HG02970 (cell line): ENCODE measurements around the gene AP2M1.
"Not testable (repeated sequence)": the region's sequence is repeated elsewhere in the genome, so short reads cannot be mapped to it uniquely, and the experiment has no call there.

Source experiments
- ATAC-seq: cut with Tn5 transposase; IDR thresholded peaks from one replicate; pipeline ENCODE4 v1.9.1; 2021; ENCODE audit warnings: mild to moderate bottlenecking, moderate library complexity, moderate number of reproducible peaks; ENCODE audit not compliant: unreplicated experiment, low FRiP score

AP2M1 gene

DNA sequence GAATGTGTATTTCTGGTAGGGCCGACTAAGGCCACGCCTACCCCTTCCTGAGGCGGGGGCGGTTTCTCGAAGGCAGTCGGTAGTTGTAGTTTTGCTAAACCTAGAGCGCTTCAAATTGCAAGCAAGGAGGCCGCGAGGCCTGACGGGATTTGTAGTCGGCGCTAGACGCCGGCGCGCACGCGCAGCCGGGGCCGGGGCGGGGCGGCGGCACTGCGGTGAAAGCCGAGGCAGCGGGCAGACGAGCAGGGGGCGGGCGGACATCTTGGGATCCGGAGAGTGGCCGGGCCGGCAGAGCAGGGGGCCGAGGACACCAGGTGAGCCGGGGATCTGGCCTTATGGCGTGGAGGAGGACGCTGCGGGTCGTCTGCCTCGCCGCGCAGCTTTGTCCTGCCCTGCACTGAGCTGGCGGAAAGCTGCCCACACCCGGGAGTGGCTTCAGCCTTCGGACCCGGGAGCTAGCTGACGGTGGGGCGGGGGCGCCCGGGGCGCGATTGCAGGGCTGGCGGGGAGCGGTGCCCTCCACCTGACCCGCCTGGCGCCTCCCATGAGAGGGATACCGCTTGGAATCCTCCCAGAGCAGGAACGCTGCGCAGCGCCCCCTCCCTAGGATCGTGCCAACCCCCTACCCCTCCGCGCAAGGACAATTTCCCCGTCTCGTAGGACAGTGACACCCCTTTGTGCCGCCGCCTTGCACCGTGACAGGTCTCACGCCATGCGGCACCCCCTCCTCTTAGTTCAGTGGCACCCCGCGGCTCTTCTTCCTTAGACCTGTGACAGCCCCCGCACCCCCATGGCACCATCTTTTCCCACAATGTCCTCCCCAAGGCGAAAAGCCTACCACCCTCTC is at the start of gene AP2M1:
Gene AP2M1 (plus strand): TSS at position 210 of the 847 bp plus-strand sequence. CDS start 2,139 bp downstream, outside the sequence.
- peak; percentile 94 for ATAC-seq

DNA sequence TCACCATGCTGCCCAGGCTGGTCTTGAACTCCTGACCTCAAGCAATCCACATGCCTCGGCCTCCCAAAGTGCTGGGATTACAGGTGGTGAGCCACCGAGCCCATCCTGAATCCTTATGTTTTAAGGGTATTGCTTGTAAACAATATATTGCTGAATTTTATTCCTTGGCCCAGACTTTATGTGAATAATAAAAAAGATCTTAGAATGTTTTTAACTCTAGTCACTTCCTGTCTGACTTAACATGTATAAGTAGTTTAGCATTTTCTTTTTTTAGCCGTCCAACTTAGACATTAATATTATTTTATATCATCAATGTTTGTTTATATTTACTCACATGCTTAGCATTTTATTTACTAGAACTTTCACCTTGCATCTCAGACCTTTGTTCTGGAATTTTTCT is 48.6 kb upstream of the AP2M1 start:
- no peak for ATAC-seq

- no peak for ATAC-seq
Measured at GRCh38 chr3:184129012-184129411, 45.6 kb upstream of the AP2M1 start.

DNA sequence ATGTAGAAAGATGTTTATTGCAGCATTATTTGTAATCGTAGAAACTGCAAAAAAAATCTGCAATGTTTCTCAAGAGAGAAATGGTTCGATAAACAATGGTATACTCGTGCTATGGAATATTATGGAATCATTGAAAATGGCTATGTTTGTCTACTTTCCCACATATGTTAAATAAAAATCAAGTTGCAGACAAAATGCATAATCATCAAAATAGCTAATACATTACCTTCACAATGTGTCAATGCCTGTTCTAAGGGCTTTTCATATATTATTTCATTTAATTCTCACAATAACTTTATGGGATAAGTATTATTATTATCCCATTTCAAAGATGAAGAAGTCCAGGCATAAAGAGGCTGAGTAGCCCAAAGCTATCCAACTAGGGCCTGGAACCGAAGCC is 41.7 kb upstream of the AP2M1 start:
- ATAC-seq, result no peak

DNA sequence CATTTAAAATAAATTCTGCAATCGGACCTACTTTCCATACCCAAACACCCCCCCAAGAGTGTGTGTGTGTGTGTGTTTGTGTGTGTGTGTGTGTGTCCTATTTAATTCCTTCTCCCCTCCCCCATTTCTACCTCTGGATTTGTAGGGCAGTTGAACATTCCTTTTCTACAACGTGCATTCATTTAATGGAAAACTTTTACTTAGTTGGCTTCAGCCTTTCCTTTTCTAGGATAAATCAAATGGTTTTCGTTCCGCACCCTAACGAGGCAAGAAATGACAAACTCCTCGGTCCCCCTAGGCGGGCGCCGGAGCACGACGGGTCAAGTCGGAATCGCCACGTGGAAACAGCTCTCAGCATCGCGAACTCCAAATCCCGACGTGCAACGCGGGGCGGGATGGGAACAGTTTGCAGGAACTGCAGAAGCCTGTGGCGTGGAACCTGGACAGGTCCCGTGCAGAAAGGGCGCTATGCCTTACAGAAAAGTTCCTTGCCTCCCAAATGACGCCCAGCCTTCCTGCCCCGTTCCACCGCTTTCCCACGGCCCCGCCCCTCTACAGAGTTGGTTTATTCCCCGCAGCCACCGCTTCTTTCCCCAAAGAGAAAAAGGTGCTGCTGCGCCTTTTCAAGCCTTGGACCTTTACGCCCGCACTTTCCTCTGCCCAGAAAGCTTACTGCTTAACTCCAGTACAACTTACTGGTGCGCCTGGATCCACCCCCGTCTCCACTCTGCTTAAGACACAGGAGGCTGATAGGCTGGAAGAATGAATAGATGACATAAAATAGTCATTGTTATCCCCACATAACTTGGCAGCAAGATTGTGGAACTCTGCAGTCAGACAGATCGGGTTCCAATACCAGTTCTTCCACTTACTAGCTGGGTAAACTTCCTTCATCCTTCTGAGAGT is 40.6 kb upstream of the AP2M1 start:
- no peak for ATAC-seq

GRCh38 chr3:184134746-184135148 is 39.9 kb upstream of the AP2M1 start:
- ATAC-seq, result no peak

DNA sequence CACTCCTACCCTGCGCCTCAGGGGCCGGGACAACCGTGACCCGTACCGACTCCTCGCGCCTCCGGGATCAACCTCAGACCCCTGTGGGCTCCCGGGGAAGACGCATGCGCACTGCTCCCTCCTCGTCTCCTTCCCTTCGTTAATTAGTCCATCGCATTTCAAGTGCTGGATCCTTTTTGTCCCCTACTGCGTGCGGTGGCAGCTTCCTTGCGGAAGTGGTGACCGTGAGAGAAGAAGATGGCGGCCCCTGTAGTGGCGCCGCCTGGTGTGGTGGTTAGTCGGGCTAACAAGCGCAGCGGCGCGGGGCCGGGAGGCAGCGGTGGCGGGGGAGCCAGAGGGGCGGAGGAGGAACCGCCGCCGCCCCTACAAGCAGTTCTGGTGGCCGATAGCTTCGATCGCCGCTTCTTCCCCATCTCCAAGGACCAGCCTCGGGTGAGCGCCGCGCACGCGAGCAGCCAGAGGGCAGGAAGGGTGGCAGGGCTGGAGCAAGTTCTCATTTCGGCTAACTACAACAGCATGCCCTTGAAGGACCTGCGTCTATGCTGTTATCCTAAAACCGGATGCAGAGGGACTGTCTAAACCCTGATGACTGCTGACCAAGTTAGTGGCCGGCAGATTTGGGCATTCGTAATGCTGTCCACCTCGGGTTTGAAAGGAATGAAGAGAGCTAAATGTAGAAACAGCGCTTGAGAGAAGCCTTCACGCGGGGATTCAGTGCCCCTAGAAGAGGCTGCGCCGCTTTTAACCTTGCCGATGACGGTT is 39.3 kb upstream of the AP2M1 start, which contains the start of gene EIF2B5:
Gene EIF2B5 (plus strand): TSS at position 210 of the 762 bp plus-strand sequence. CDS start 28 bp downstream, at position 238.
- peak; percentile 85 for ATAC-seq

- no peak for ATAC-seq
Measured at GRCh38 chr3:184135911-184136260, 38.8 kb upstream of the AP2M1 start.

DNA sequence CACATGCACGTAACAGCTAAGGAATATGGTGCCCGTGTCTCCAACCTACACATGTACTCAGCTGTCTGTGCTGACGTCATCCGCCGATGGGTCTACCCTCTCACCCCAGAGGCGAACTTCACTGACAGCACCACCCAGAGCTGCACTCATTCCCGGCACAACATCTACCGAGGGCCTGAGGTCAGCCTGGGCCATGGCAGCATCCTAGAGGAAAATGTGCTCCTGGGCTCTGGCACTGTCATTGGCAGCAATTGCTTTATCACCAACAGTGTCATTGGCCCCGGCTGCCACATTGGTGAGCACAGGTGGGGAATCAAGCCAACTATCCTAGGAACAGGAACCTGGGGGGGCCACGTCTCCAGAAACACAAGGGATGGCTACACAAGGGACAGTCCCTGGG is 34.2 kb upstream of the AP2M1 start:
- no peak for ATAC-seq

GRCh38 chr3:184142199-184142598 is 32.5 kb upstream of the AP2M1 start:
- no peak for ATAC-seq

- no peak for ATAC-seq
Measured at GRCh38 chr3:184143327-184143726, 31.3 kb upstream of the AP2M1 start.

GRCh38 chr3:184144505-184144904 is 30.1 kb upstream of the AP2M1 start:
- no peak for ATAC-seq

GRCh38 chr3:184145111-184145524 is 29.5 kb upstream of the AP2M1 start:
- ATAC-seq, result no peak

DNA sequence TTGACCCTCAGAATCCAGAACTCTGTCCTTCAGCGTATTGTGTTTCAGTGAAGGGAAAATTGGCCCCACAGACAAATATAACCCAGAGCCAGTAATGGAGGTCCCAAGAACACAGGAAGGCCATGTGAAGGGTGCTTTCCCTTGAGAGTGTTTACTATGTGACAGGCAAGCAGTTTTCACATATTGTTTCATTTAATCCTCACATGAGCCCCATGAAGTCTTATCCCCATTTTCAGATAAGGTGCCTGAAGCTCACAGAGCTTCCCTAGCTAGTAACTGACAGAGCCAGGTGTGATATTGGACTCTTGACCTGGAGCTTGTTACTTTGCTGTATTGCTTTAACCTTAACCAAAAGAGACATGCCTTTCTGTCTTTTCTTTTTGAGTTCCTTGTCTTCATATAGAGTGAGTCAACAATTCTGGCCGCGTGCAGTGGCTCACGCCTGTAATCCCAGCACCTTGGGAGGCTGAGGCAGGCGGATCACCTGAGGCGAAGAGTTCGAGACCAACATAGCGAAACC is 28.8 kb upstream of the AP2M1 start:
- no peak for ATAC-seq

GRCh38 chr3:184148076-184148475 is 26.6 kb upstream of the AP2M1 start:
- ATAC-seq, result no peak

- ATAC-seq, result no peak
Measured at GRCh38 chr3:184149123-184149522, 25.5 kb upstream of the AP2M1 start.

- not testable (repeated sequence) for ATAC-seq
Measured at GRCh38 chr3:184149770-184150169, 24.9 kb upstream of the AP2M1 start.

DNA sequence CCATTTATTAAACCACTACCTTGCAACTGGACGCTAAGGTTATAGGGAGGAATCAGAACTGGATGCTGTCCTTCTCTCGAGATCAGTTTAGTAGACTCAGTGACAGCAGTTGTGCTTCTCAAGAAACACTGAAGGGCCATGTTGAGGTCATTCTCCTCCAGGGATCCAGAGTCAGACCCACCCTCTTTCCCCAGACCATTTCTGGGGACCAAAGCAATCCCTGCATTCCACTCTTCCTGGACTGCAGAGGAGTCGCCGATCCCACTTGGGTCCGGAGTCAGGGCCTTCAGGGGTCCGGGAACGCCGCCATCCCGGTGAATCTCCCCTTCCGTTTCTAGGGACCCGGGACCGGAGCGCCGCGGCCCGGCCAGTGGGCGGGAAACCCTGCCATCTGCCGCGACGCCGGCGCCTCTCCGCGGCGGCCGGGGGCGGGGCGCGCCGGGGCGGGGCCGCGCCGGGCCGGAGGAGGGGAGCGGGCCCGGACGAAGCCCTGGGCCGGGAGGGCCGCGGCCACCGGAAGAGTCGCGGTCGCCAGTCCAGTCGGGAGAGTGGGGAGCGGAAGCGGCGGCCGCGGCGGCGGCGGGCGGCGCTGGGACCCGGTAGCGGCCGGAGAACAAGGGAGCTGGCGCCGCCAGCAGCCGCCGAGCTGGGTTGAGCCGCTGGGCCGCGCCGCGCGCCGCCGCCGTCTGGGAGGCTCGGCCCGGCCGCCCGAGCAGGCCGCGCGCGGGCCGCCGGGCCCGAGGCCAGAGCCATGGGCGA is 19.6 kb upstream of the AP2M1 start, which contains the start of gene DVL3:
Gene DVL3 (plus strand): TSS at position 493 of the 759 bp plus-strand sequence. CDS start 259 bp downstream, at position 752.
- peak; percentile 82 for ATAC-seq
